HUES6 (cell line): ENCODE data around the gene TAGLN.
"Not testable (repeated sequence)": the region's sequence is repeated elsewhere in the genome, so short reads cannot be mapped to it uniquely, and the experiment has no call there.

Experiments
- H3K27ac ChIP-seq: 2 replicates; pipeline ENCODE4 v1.7.0; 2013; ENCODE audit warnings: low read depth, mild to moderate bottlenecking, low read length, inconsistent platforms
- H3K27me3 ChIP-seq: 2 replicates; pipeline ENCODE4 v1.6.1; 2013; ENCODE audit warnings: low read length; ENCODE audit not compliant: control insufficient read depth, insufficient read depth
- H3K36me3 ChIP-seq: 2 replicates; pipeline ENCODE4 v1.6.1; 2013; ENCODE audit warnings: low read length; ENCODE audit not compliant: control insufficient read depth, insufficient read depth
- H3K4me1 ChIP-seq: 2 replicates; pipeline ENCODE4 v1.6.1; 2013; ENCODE audit warnings: low read length; ENCODE audit not compliant: control insufficient read depth, insufficient read depth
- H3K4me3 ChIP-seq: 2 replicates; pipeline ENCODE4 v1.5.1; 2013; ENCODE audit warnings: low read depth, low read length
- H3K9ac ChIP-seq: one replicate; pipeline ENCODE4 v1.6.1; 2013; ENCODE audit warnings: mild to moderate bottlenecking, low read length
- H3K9me3 ChIP-seq: 2 replicates; pipeline ENCODE4 v1.6.1; 2013; ENCODE audit warnings: low read depth, low read length; ENCODE audit not compliant: control insufficient read depth, insufficient read depth

Gene TAGLN

GRCh38 chr11:117181586-117182550, 17.3 kb upstream of the TAGLN start:
- peaks cover 20% of the 10 kb centered on the region for H3K36me3 ChIP-seq
- no peaks in the 10 kb centered on the region for H3K27me3 ChIP-seq
- no peak overlapping the region for H3K9ac ChIP-seq
- H3K4me1 ChIP-seq, result peaks cover 17% of the 10 kb centered on the region
- no peaks in the 10 kb centered on the region for H3K9me3 ChIP-seq
- no peak overlapping the region for H3K27ac ChIP-seq
- no peak overlapping the region for H3K4me3 ChIP-seq

- Histone ChIP-seq H3K4me3 (no peak overlapping the region), H3K9ac (no peak overlapping the region), H3K27me3 (no peaks in the 10 kb centered on the region), H3K36me3 (peaks cover 20% of the 10 kb centered on the region), H3K4me1 (peaks cover 17% of the 10 kb centered on the region), H3K27ac (no peak overlapping the region), H3K9me3 (no peaks in the 10 kb centered on the region)
These were observed 16.6 kb upstream of the TAGLN start for GRCh38 chr11:117182551-117182935.

GRCh38 chr11:117183178-117183577, 16.0 kb upstream of the TAGLN start:
- Histone ChIP-seq H3K36me3 (peaks cover 24% of the 10 kb centered on the region), H3K4me1 (peaks cover 13% of the 10 kb centered on the region)
- H3K27ac ChIP-seq, H3K9me3 ChIP-seq, H3K4me3 ChIP-seq, H3K9ac ChIP-seq, H3K27me3 ChIP-seq: not testable (repeated sequence)

GRCh38 chr11:117183724-117184349, 15.3 kb upstream of the TAGLN start:
- Histone ChIP-seq H3K27ac (no peak overlapping the region), H3K9ac (no peak overlapping the region), H3K36me3 (peaks cover 31% of the 10 kb centered on the region), H3K4me3 (no peak overlapping the region), H3K9me3 (no peaks in the 10 kb centered on the region), H3K27me3 (no peaks in the 10 kb centered on the region), H3K4me1 (peaks cover 13% of the 10 kb centered on the region)

GRCh38 chr11:117185736-117186430, 13.3 kb upstream of the TAGLN start:
- Histone ChIP-seq H3K9ac (no peak overlapping the region), H3K9me3 (no peaks in the 10 kb centered on the region), H3K4me3 (no peak overlapping the region), H3K36me3 (peaks cover 50% of the 10 kb centered on the region), H3K27me3 (no peaks in the 10 kb centered on the region), H3K4me1 (peaks cover 3% of the 10 kb centered on the region; the same call in 1 of the 2 replicates), H3K27ac (no peak overlapping the region)

- no peaks in the 10 kb centered on the region for H3K9me3 ChIP-seq
These were observed 12.8 kb upstream of the TAGLN start for GRCh38 chr11:117186431-117186761.

GRCh38 chr11:117187007-117187406, 12.2 kb upstream of the TAGLN start:
- Histone ChIP-seq H3K9ac (no peak overlapping the region), H3K27me3 (no peaks in the 10 kb centered on the region), H3K9me3 (no peaks in the 10 kb centered on the region), H3K36me3 (peaks cover 56% of the 10 kb centered on the region), H3K4me1 (no peaks in the 10 kb centered on the region), H3K27ac (no peak overlapping the region), H3K4me3 (no peak overlapping the region)

More at GRCh38 chr11:117186431-117186761, 12.8 kb upstream of the TAGLN start:
- no peaks in the 10 kb centered on the region for H3K27me3 ChIP-seq
- no peaks in the 10 kb centered on the region for H3K4me1 ChIP-seq
- H3K27ac ChIP-seq, result no peak overlapping the region
- no peak overlapping the region for H3K4me3 ChIP-seq
- peaks cover 51% of the 10 kb centered on the region for H3K36me3 ChIP-seq
- no peak overlapping the region for H3K9ac ChIP-seq

GRCh38 chr11:117187428-117187798, 11.8 kb upstream of the TAGLN start:
- Histone ChIP-seq H3K27me3 (no peaks in the 10 kb centered on the region), H3K27ac (no peak overlapping the region), H3K9me3 (no peaks in the 10 kb centered on the region), H3K4me1 (no peaks in the 10 kb centered on the region), H3K9ac (no peak overlapping the region), H3K4me3 (no peak overlapping the region), H3K36me3 (peaks cover 55% of the 10 kb centered on the region)

GRCh38 chr11:117187799-117188481, 11.2 kb upstream of the TAGLN start:
- no peak overlapping the region for H3K27ac ChIP-seq
- no peaks in the 10 kb centered on the region for H3K9me3 ChIP-seq
- H3K4me1 ChIP-seq, result no peaks in the 10 kb centered on the region
- peaks cover 56% of the 10 kb centered on the region for H3K36me3 ChIP-seq
- H3K4me3 ChIP-seq, result no peak overlapping the region
- no peaks in the 10 kb centered on the region for H3K27me3 ChIP-seq
- no peak overlapping the region for H3K9ac ChIP-seq

- H3K36me3 ChIP-seq, result peaks cover 60% of the 10 kb centered on the region
- H3K9ac ChIP-seq, result no peak overlapping the region
- H3K4me3 ChIP-seq, result no peak overlapping the region
- no peaks in the 10 kb centered on the region for H3K27me3 ChIP-seq
- no peak overlapping the region for H3K27ac ChIP-seq
- no peaks in the 10 kb centered on the region for H3K9me3 ChIP-seq
- H3K4me1 ChIP-seq, result no peaks in the 10 kb centered on the region
These were observed 10.5 kb upstream of the TAGLN start for GRCh38 chr11:117188620-117189081.
